Left ventricle myocardium superior (tissue), 1 donor: Measurements from ENCODE around the gene PRKAR2B. TPM values are rescaled to one million over a fixed set of nuclear protein-coding genes. Genes with fewer than 3 reads are reported as not detected.
A peak's percentile ranks its signal among the peaks of the same experiment; 100 is the strongest.
"Not testable (repeated sequence)": the region's sequence is repeated elsewhere in the genome, so short reads cannot be mapped to it uniquely, and the experiment has no call there.

Source experiments
- ATAC-seq: fragments of 200-7000 bp; cut with Tn5 transposase; one replicate; pipeline ENCODE4 v1.9.1; 2020; ENCODE audit warnings: mild to moderate bottlenecking, moderate library complexity
- DNase-seq: peaks from one replicate; pipeline ENCODE4 v3.0.0-alpha.2; 2020
- intact Hi-C: fragments of 100-400 bp; cut with micrococcal nuclease; formaldehyde crosslinking; loops from one replicate; pipeline ENCODE4 v1.11.0; 2022
- total RNA-seq: library from RNA; stranded (reverse); fragmentation: NEBNext Ultra II Directional; extraction: Animal tissue kit (Norgen Biotek cat#: 25700); gene quantifications from one replicate; pipeline ENCODE4 v1.2.1, GENCODE V29; 2021
- donor health status: DM: no; HTN: yes; CAD: no; lungs with severe emphysema.

PRKAR2B gene
- total RNA-seq, 1 donor from 2014 or later = 24.2 TPM

- DNase-seq = no peak
- ATAC-seq = no peak
- intact Hi-C loops = no loop called here
These were observed 61.2 kb downstream of the PRKAR2B start for GRCh38 chr7:107105591-107106245.

GRCh38 chr7:107108793-107109371, 64.4 kb downstream of the PRKAR2B start:
- ATAC-seq (no peak), DNase-seq (no peak)
- intact Hi-C loops = no loop called here

GRCh38 chr7:107109955-107110354, 65.5 kb downstream of the PRKAR2B start:
- intact Hi-C loops = no loop called here
- no peak for ATAC-seq
- no peak for DNase-seq

GRCh38 chr7:107111196-107111595, 66.7 kb downstream of the PRKAR2B start:
- DNase-seq (no peak), ATAC-seq (no peak)
- intact Hi-C loops = no loop called here

- intact Hi-C loops = no loop called here
- ATAC-seq (peak; percentile 36), DNase-seq (no peak)
These were observed 69.4 kb downstream of the PRKAR2B start for GRCh38 chr7:107113866-107114265.

- DNase-seq = no peak
- intact Hi-C loops = no loop called here
- ATAC-seq = no peak
These were observed 70.6 kb downstream of the PRKAR2B start for GRCh38 chr7:107115114-107115513.

GRCh38 chr7:107115762-107116540, 71.4 kb downstream of the PRKAR2B start:
- no peak for DNase-seq
- no peak for ATAC-seq
- intact Hi-C loops = no loop called here

- intact Hi-C loops = no loop called here
- DNase-seq (no peak), ATAC-seq (peak; percentile 48)
These were observed 73.8 kb downstream of the PRKAR2B start for GRCh38 chr7:107118109-107118900.

GRCh38 chr7:107119376-107120105, 75.0 kb downstream of the PRKAR2B start:
- intact Hi-C loops = no loop called here
- peak; percentile 62 for ATAC-seq
- DNase-seq = no peak

GRCh38 chr7:107122486-107122911, 78.0 kb downstream of the PRKAR2B start:
- DNase-seq (no peak), ATAC-seq (no peak)
- intact Hi-C loops = no loop called here

GRCh38 chr7:107123392-107123791, 78.9 kb downstream of the PRKAR2B start:
- intact Hi-C loops = no loop called here
- DNase-seq (no peak), ATAC-seq (no peak)

GRCh38 chr7:107125475-107125874, 81.0 kb downstream of the PRKAR2B start:
- intact Hi-C loops = no loop called here
- no peak for DNase-seq

GRCh38 chr7:107128217-107128616, 83.7 kb downstream of the PRKAR2B start:
- intact Hi-C loops = no loop called here

More at GRCh38 chr7:107125475-107125874, 81.0 kb downstream of the PRKAR2B start:
- ATAC-seq = no peak

GRCh38 chr7:107128748-107129147, 84.2 kb downstream of the PRKAR2B start:
- intact Hi-C loops = no loop called here
- DNase-seq (no peak), ATAC-seq (no peak)

More at GRCh38 chr7:107128217-107128616, 83.7 kb downstream of the PRKAR2B start:
- ATAC-seq (no peak), DNase-seq (no peak)

GRCh38 chr7:107130487-107131220, 86.1 kb downstream of the PRKAR2B start:
- intact Hi-C loops = no loop called here
- no peak for ATAC-seq
- no peak for DNase-seq

GRCh38 chr7:107133396-107133795, 88.9 kb downstream of the PRKAR2B start:
- ATAC-seq (no peak), DNase-seq (no peak)
- intact Hi-C loops = no loop called here

GRCh38 chr7:107138696-107139420, 94.4 kb downstream of the PRKAR2B start:
- ATAC-seq (no peak), DNase-seq (no peak)
- intact Hi-C loops = no loop called here

- intact Hi-C loops, ATAC-seq, DNase-seq: not testable (repeated sequence)
These were observed 99.4 kb downstream of the PRKAR2B start for GRCh38 chr7:107143875-107144274.
